K562 (cell line): ENCODE measurements around the gene CZIB. TPM values are rescaled to one million over a fixed set of nuclear protein-coding genes. Genes with fewer than 3 reads are reported as not detected.

Experiments
- BRF1 ChIP-seq: IDR thresholded peaks from 3 replicates; pipeline ENCODE4 v1.6.1; 2011; ENCODE audit warnings: borderline replicate concordance, mild to moderate bottlenecking; ENCODE audit not compliant: insufficient read length; ENCODE audit errors: extremely low read depth
- CBFA2T3 ChIP-seq: fragments of 450-650 bp; IDR thresholded peaks from 2 replicates; pipeline ENCODE4 v1.6.1; 2017
- ETS1 ChIP-seq: conservative IDR thresholded peaks from 2 replicates; pipeline ENCODE4 v1.6.1; 2011; ENCODE audit warnings: low read depth, mild to moderate bottlenecking, low read length; ENCODE audit not compliant: control insufficient read depth
- FOXJ3 ChIP-seq: sonication (generic); formaldehyde crosslinking; IDR thresholded peaks from 2 replicates; pipeline ENCODE4 v1.4.0; 2020; ENCODE audit warnings: mild to moderate bottlenecking, missing genetic modification reagents
- ILF3 ChIP-seq: fragments of 450-650 bp; IDR thresholded peaks from 2 replicates; pipeline ENCODE4 v1.6.1; 2018; ENCODE audit warnings: antibody characterized with exemption, mild to moderate bottlenecking, moderate library complexity, borderline replicate concordance
- LCOR ChIP-seq: sonication (generic); formaldehyde crosslinking; IDR thresholded peaks from 2 replicates; pipeline ENCODE4 v1.8.0; 2022; ENCODE audit warnings: mild to moderate bottlenecking, missing genetic modification reagents
- MYNN ChIP-seq, 2 experiments: sonication (generic); formaldehyde crosslinking in 1 of 2; IDR thresholded peaks; 2 replicates each; pipeline versions ENCODE4 v1.5.0 to v1.6.1; 2016 to 2020; ENCODE audit warnings: antibody characterized with exemption in 1 of 2, missing genetic modification reagents in 1 of 2
- NR3C1 ChIP-seq: sonication (generic); formaldehyde crosslinking; IDR thresholded peaks from 2 replicates; pipeline ENCODE4 v1.8.1; 2022; ENCODE audit warnings: missing genetic modification reagents
- PATZ1 ChIP-seq: fragments of 250-450 bp; sonication (Bioruptor Pico); IDR thresholded peaks from 2 replicates; pipeline ENCODE4 v1.5.0; 2020; ENCODE audit warnings: mild to moderate bottlenecking, borderline replicate concordance
- POLR2AphosphoS2 ChIP-seq: IDR thresholded peaks from 2 replicates; pipeline ENCODE4 v1.6.1; 2012; ENCODE audit warnings: low read length, improper control_type of control experiment
- POLR2G ChIP-seq: fragments of 200-400 bp; formaldehyde crosslinking; IDR thresholded peaks from 2 replicates; pipeline ENCODE4 v1.6.1; 2017; ENCODE audit warnings: low read depth, mild to moderate bottlenecking, antibody characterized with exemption, low read length, moderate library complexity
- SPI1 ChIP-seq: IDR thresholded peaks from 2 replicates; pipeline ENCODE4 v1.6.1; 2011; ENCODE audit warnings: low read depth, low read length, control low read depth, borderline replicate concordance
- ZNF23 ChIP-seq: fragments of 250-450 bp; sonication (Bioruptor Pico); IDR thresholded peaks from 2 replicates; pipeline ENCODE4 v1.4.0; 2020; ENCODE audit warnings: mild to moderate bottlenecking
- ZNF324 ChIP-seq: fragments of 250-450 bp; sonication (Bioruptor Pico); IDR thresholded peaks from 2 replicates; pipeline ENCODE4 v1.4.0; 2020; ENCODE audit warnings: mild to moderate bottlenecking
- ZNF507 ChIP-seq: conservative IDR thresholded peaks from 2 replicates; pipeline ENCODE4 v1.6.1; 2017; ENCODE audit warnings: missing genetic modification characterization, missing compliant biosample characterization
- ZNF699 ChIP-seq: fragments of 250-450 bp; sonication (Bioruptor Pico); IDR thresholded peaks from 2 replicates; pipeline ENCODE4 v1.8.0; 2021; ENCODE audit warnings: mild to moderate bottlenecking, moderate library complexity; ENCODE audit not compliant: insufficient replicate concordance
- polyA plus RNA-seq, 8 experiments: library from polyadenylated mRNA; depleted of rRNA in 4 of 8; stranded (reverse) in 5 of 8; unstranded in 3 of 8; fragments of >200 nt; fragmentation: Nextera tagmentation in 2 of 8; fragmentation: Illumina TruSeq in 1 of 8; extraction: Ambion mirVana in 2 of 8; extraction: Trizol in 1 of 8; gene quantifications; 2 replicates each; pipeline versions ENCODE4 v1.2.1 to v1.2.3, GENCODE V29; 2011 to 2014; ENCODE audit warnings: inconsistent platforms in 1 of 8, missing spikeins in 1 of 8
- total RNA-seq, 7 experiments: library from RNA; depleted of rRNA in 6 of 7; stranded (reverse); fragments of >200 nt in 6 of 7; fragmentation: Illumina TruSeq in 2 of 7; extraction: Trizol in 2 of 7; gene quantifications; 2 replicates each; pipeline versions ENCODE4 v1.2.1 to v1.2.3, GENCODE V29; 2011 to 2021; ENCODE audit warnings: low replicate concordance in 1 of 7
- TF ChIP-seq, protein P1 (sequence below): fragments of 250-450 bp; sonication (Bioruptor Pico); IDR thresholded peaks from 2 replicates; pipeline ENCODE4 v1.9.0; 2021; ENCODE audit warnings: mild to moderate bottlenecking, inconsistent platforms

CZIB gene
- total and polyA plus RNA-seq, 9 of the 15 experiments (the other 6 are each of a cell fraction or from before 2014, with no cell fraction given) = 52.6 to 111 (median 80.0) TPM

DNA sequence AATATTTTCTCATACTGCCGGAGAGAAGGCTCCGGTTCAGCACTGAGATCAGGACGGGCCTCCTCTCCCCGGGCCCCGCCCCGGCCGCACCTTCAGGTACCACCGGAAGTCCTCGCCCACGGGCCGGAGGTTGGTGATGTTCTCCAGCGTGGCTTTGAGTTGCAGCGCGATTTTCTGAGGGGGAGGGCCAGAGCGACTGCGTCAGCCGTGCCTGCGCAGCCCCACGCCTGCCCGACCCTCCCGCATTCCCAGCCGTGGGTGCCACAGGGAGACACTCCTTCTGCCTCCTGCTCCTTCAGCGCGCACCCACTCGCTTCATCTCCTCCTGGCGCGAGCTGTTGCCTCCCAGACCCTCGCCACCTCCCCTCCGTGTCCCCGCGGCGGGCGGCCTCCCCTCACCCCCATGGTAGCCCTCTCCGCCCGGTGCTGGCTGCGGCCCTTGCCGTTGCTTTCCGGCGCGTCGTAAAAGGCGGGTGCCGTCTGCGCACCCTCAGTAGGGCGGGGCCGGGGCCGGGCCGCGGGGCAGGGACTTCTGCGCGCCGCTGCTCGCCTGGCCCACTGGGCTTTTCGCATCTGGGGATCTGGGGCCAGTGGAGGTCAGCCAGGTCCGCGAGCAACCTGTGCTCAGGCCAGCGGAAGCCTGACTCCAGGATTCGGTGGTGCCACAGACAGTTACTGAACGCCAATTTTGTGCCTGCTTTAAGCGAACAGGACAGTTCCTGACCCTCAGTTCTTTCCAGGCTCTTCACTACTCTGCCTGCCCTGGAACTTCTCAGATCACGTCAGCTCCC is at the start of gene CZIB (continued):
- TF ChIP-seq PATZ1 (CRISPR knock-in tag) (no peak), ZNF23 (CRISPR knock-in tag) (no peak), SPI1 (no peak), CBFA2T3 (no peak; the same call in 1 of the 2 replicates), ZNF507 (tag) (no peak), NR3C1 (CRISPR knock-in tag) (0 out of 2 replicates have a peak, but pooled peaks have one; percentile 69), POLR2AphosphoS2 (peak; percentile 84; the same call in 1 of the 2 replicates), BRF1 (no peak), FOXJ3 (no peak), ILF3 (no peak), ETS1 (peak; percentile 70), ZNF324 (CRISPR knock-in tag) (no peak), LCOR (CRISPR knock-in tag) (peak; percentile 85; the same call in 1 of the 2 replicates), ZNF699 (CRISPR knock-in tag) (no peak), POLR2G (peak; percentile 99), MYNN (IDR thresholded peaks at IDR 0.05) (no peak), MYNN (CRISPR knock-in tag; IDR thresholded peaks at IDR 0.05) (no peak)
- TF ChIP-seq, protein P1, sequence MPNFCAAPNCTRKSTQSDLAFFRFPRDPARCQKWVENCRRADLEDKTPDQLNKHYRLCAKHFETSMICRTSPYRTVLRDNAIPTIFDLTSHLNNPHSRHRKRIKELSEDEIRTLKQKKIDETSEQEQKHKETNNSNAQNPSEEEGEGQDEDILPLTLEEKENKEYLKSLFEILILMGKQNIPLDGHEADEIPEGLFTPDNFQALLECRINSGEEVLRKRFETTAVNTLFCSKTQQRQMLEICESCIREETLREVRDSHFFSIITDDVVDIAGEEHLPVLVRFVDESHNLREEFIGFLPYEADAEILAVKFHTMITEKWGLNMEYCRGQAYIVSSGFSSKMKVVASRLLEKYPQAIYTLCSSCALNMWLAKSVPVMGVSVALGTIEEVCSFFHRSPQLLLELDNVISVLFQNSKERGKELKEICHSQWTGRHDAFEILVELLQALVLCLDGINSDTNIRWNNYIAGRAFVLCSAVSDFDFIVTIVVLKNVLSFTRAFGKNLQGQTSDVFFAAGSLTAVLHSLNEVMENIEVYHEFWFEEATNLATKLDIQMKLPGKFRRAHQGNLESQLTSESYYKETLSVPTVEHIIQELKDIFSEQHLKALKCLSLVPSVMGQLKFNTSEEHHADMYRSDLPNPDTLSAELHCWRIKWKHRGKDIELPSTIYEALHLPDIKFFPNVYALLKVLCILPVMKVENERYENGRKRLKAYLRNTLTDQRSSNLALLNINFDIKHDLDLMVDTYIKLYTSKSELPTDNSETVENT (CRISPR knock-in tag) = peak; percentile 81
